H1 (cell line): Measurements from ENCODE around the gene PHEX. TPM values are rescaled to one million over a fixed set of nuclear protein-coding genes. Genes with fewer than 3 reads are reported as not detected.

Experiments used
- CHD2 ChIP-seq: IDR thresholded peaks from 2 replicates; pipeline ENCODE4 v1.6.1; 2012; ENCODE audit warnings: low read length, improper control_type of control experiment
- SP1 ChIP-seq: IDR thresholded peaks from 2 replicates; pipeline ENCODE4 v1.6.1; 2011; ENCODE audit warnings: low read depth, low read length
- SP2 ChIP-seq: IDR thresholded peaks from 2 replicates; pipeline ENCODE4 v1.6.1; 2012; ENCODE audit warnings: mild to moderate bottlenecking, low read length, inconsistent platforms
- YY1 ChIP-seq: IDR thresholded peaks from 2 replicates; pipeline ENCODE4 v1.6.1; 2011; ENCODE audit warnings: low read depth, mild to moderate bottlenecking, low read length
- polyA plus RNA-seq, 7 experiments: library from polyadenylated mRNA; depleted of rRNA in 3 of 7; stranded (reverse) in 5 of 7; unstranded in 2 of 7; fragments of >200 nt in 5 of 7; fragments of 200-250 nt in 2 of 7; gene quantifications; 1 replicate in 5 of 7; 2 replicates in 1 of 7; 4 replicates in 1 of 7; pipeline versions ENCODE4 v1.2.1 to v1.2.3, GENCODE V29; 2011 to 2013; ENCODE audit warnings: missing spikeins in 2 of 7, mixed read lengths in 2 of 7
- total RNA-seq: library from RNA; stranded (reverse); fragmentation: NEBNext Ultra II Directional; extraction: Animal tissue kit (Norgen Biotek cat#: 25700); gene quantifications from 2 replicates; pipeline ENCODE4 v1.2.1, GENCODE V29; 2021
- TF ChIP-seq, protein P1 (sequence below): fragments of 300-600 bp; sonication (generic); IDR thresholded peaks from 2 replicates; pipeline ENCODE4 v1.7.1; 2012; ENCODE audit warnings: low read length, moderate library complexity, mild to moderate bottlenecking, inconsistent platforms; ENCODE audit not compliant: insufficient replicate concordance

Gene PHEX
- total and polyA plus RNA-seq, 2 of the 8 experiments (the other 6 are each of a cell fraction or from before 2014, with no cell fraction given): 0.03 to 0.11 TPM

DNA sequence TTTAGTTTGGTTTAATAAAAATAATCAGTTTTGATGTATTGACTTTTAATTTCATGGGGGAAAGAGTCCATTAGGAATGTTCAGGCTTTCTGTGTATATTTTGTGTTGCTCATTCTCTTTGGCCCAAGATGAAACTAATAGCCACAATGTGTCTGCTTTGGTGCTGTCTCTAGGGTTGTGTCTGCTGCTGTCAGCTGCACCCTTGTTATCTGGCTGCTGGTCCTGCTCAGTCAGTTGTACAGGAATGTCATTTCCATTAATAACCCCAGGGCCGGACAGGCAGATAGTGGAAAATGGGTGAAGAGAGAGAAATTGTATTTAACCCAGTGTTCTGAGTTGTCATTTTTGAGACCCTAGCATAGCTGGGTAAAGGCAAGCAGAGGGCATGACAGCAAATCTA lies 115.1 kb downstream of the PHEX start (continued):
- TF ChIP-seq, protein P1, sequence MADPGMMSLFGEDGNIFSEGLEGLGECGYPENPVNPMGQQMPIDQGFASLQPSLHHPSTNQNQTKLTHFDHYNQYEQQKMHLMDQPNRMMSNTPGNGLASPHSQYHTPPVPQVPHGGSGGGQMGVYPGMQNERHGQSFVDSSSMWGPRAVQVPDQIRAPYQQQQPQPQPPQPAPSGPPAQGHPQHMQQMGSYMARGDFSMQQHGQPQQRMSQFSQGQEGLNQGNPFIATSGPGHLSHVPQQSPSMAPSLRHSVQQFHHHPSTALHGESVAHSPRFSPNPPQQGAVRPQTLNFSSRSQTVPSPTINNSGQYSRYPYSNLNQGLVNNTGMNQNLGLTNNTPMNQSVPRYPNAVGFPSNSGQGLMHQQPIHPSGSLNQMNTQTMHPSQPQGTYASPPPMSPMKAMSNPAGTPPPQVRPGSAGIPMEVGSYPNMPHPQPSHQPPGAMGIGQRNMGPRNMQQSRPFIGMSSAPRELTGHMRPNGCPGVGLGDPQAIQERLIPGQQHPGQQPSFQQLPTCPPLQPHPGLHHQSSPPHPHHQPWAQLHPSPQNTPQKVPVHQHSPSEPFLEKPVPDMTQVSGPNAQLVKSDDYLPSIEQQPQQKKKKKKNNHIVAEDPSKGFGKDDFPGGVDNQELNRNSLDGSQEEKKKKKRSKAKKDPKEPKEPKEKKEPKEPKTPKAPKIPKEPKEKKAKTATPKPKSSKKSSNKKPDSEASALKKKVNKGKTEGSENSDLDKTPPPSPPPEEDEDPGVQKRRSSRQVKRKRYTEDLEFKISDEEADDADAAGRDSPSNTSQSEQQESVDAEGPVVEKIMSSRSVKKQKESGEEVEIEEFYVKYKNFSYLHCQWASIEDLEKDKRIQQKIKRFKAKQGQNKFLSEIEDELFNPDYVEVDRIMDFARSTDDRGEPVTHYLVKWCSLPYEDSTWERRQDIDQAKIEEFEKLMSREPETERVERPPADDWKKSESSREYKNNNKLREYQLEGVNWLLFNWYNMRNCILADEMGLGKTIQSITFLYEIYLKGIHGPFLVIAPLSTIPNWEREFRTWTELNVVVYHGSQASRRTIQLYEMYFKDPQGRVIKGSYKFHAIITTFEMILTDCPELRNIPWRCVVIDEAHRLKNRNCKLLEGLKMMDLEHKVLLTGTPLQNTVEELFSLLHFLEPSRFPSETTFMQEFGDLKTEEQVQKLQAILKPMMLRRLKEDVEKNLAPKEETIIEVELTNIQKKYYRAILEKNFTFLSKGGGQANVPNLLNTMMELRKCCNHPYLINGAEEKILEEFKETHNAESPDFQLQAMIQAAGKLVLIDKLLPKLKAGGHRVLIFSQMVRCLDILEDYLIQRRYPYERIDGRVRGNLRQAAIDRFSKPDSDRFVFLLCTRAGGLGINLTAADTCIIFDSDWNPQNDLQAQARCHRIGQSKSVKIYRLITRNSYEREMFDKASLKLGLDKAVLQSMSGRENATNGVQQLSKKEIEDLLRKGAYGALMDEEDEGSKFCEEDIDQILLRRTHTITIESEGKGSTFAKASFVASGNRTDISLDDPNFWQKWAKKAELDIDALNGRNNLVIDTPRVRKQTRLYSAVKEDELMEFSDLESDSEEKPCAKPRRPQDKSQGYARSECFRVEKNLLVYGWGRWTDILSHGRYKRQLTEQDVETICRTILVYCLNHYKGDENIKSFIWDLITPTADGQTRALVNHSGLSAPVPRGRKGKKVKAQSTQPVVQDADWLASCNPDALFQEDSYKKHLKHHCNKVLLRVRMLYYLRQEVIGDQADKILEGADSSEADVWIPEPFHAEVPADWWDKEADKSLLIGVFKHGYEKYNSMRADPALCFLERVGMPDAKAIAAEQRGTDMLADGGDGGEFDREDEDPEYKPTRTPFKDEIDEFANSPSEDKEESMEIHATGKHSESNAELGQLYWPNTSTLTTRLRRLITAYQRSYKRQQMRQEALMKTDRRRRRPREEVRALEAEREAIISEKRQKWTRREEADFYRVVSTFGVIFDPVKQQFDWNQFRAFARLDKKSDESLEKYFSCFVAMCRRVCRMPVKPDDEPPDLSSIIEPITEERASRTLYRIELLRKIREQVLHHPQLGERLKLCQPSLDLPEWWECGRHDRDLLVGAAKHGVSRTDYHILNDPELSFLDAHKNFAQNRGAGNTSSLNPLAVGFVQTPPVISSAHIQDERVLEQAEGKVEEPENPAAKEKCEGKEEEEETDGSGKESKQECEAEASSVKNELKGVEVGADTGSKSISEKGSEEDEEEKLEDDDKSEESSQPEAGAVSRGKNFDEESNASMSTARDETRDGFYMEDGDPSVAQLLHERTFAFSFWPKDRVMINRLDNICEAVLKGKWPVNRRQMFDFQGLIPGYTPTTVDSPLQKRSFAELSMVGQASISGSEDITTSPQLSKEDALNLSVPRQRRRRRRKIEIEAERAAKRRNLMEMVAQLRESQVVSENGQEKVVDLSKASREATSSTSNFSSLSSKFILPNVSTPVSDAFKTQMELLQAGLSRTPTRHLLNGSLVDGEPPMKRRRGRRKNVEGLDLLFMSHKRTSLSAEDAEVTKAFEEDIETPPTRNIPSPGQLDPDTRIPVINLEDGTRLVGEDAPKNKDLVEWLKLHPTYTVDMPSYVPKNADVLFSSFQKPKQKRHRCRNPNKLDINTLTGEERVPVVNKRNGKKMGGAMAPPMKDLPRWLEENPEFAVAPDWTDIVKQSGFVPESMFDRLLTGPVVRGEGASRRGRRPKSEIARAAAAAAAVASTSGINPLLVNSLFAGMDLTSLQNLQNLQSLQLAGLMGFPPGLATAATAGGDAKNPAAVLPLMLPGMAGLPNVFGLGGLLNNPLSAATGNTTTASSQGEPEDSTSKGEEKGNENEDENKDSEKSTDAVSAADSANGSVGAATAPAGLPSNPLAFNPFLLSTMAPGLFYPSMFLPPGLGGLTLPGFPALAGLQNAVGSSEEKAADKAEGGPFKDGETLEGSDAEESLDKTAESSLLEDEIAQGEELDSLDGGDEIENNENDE: no peak
- no peak for TF ChIP-seq SP1
- TF ChIP-seq SP2: no peak
- no peak for TF ChIP-seq CHD2
- no peak for TF ChIP-seq YY1
